Dermis blood vessel endothelial cell (primary cell): ENCODE results near the gene TRMT44. TPM values are rescaled to one million over a fixed set of nuclear protein-coding genes. Genes with fewer than 3 reads are reported as not detected.

Experiments
- DNase-seq: peaks from one replicate; pipeline ENCODE4 v3.0.0; 2010
- total RNA-seq: library from RNA; depleted of rRNA; stranded (reverse); fragments of >200 nt; gene quantifications from 2 replicates; pipeline ENCODE4 v1.2.3, GENCODE V29; 2014

TRMT44 gene
- 14.9 and 23.0 TPM in 2 replicates for total RNA-seq

- DNase-seq = peak; percentile 96
These were observed at the start of gene TRMT44, which contains the start of gene ACOX3 for GRCh38 chr4:8440492-8441311. Gene TRMT44, plus strand, starts transcription at chr4:8440777. Its CDS starts 46 bp downstream, at chr4:8440823. Gene ACOX3, minus strand, starts transcription at chr4:8440723. Its CDS starts 24,202 bp downstream, at chr4:8416521.

- no peak for DNase-seq
These were observed 49.5 kb upstream of the TRMT44 start for GRCh38 chr4:8391071-8391470.

GRCh38 chr4:8391972-8392371, 48.6 kb upstream of the TRMT44 start:
- DNase-seq = peak; percentile 95

- DNase-seq = no peak
These were observed 47.9 kb upstream of the TRMT44 start for GRCh38 chr4:8392591-8393190.

GRCh38 chr4:8393593-8394038, 47.0 kb upstream of the TRMT44 start:
- peak; percentile 96 for DNase-seq

- DNase-seq = no peak
These were observed 46.5 kb upstream of the TRMT44 start for GRCh38 chr4:8394061-8394519.

GRCh38 chr4:8394806-8395205, 45.8 kb upstream of the TRMT44 start:
- DNase-seq = no peak

- no peak for DNase-seq
These were observed 44.9 kb upstream of the TRMT44 start for GRCh38 chr4:8395504-8396296.

- no peak for DNase-seq
These were observed 43.7 kb upstream of the TRMT44 start for GRCh38 chr4:8396762-8397406.

GRCh38 chr4:8398347-8398746, 42.2 kb upstream of the TRMT44 start:
- DNase-seq = no peak

- no peak for DNase-seq
These were observed 41.3 kb upstream of the TRMT44 start for GRCh38 chr4:8399298-8399697.

GRCh38 chr4:8400632-8401325, 39.8 kb upstream of the TRMT44 start:
- DNase-seq = no peak

- DNase-seq = no peak
These were observed 38.9 kb upstream of the TRMT44 start for GRCh38 chr4:8401665-8402064.

GRCh38 chr4:8402181-8402597, 38.4 kb upstream of the TRMT44 start:
- DNase-seq = no peak

- peak; percentile 63 for DNase-seq
These were observed 37.9 kb upstream of the TRMT44 start for GRCh38 chr4:8402640-8403039.

- peak; percentile 90 for DNase-seq
These were observed 37.3 kb upstream of the TRMT44 start for GRCh38 chr4:8403173-8403753.

GRCh38 chr4:8403976-8404375, 36.6 kb upstream of the TRMT44 start:
- DNase-seq = no peak

- DNase-seq = no peak
These were observed 35.6 kb upstream of the TRMT44 start for GRCh38 chr4:8404791-8405515.

GRCh38 chr4:8405516-8405875, 35.1 kb upstream of the TRMT44 start:
- DNase-seq = no peak

- DNase-seq = peak; percentile 49
These were observed 33.7 kb upstream of the TRMT44 start for GRCh38 chr4:8406887-8407286.

GRCh38 chr4:8407316-8407715, 33.3 kb upstream of the TRMT44 start:
- DNase-seq = no peak
